H9 (cell line): Measurements from ENCODE around the gene C4orf46. TPM values are rescaled to one million over a fixed set of nuclear protein-coding genes. Genes with fewer than 3 reads are reported as not detected.

Source experiments
- DNase-seq: peaks from one replicate; pipeline ENCODE4 v3.0.0-alpha.2; 2017
- H2AFZ ChIP-seq: one replicate; pipeline ENCODE4 v1.6.1; 2013; ENCODE audit warnings: mild to moderate bottlenecking, low read length, control low read depth, moderate library complexity
- H2AK5ac ChIP-seq: 2 replicates; pipeline ENCODE4 v1.6.1; 2013; ENCODE audit warnings: low read length, control low read depth, mixed read lengths; ENCODE audit not compliant: insufficient read length
- H2BK120ac ChIP-seq: one replicate; pipeline ENCODE4 v1.6.1; 2013; ENCODE audit warnings: low read depth, mild to moderate bottlenecking, low read length, control low read depth, inconsistent platforms; ENCODE audit not compliant: poor library complexity, severe bottlenecking
- H2BK12ac ChIP-seq: 2 replicates; pipeline ENCODE4 v1.6.1; 2013; ENCODE audit warnings: low read length, control low read depth, mixed read lengths, low read depth; ENCODE audit not compliant: insufficient read length
- H2BK15ac ChIP-seq: 2 replicates; pipeline ENCODE4 v1.6.1; 2013; ENCODE audit warnings: low read depth, low read length, control low read depth
- H2BK20ac ChIP-seq: one replicate; pipeline ENCODE4 v1.6.1; 2013; ENCODE audit warnings: low read depth, mild to moderate bottlenecking, low read length, control low read depth, inconsistent platforms; ENCODE audit not compliant: poor library complexity, severe bottlenecking
- H2BK5ac ChIP-seq: 2 replicates; pipeline ENCODE4 v1.6.1; 2013; ENCODE audit warnings: low read length, control low read depth, mixed read lengths; ENCODE audit not compliant: insufficient read length
- H3K14ac ChIP-seq: 2 replicates; pipeline ENCODE4 v1.6.1; 2013; ENCODE audit warnings: low read length, control low read depth; ENCODE audit not compliant: insufficient read depth
- H3K18ac ChIP-seq: 2 replicates; pipeline ENCODE4 v1.6.1; 2013; ENCODE audit warnings: low read depth, mild to moderate bottlenecking, mixed read lengths, low read length, control low read depth; ENCODE audit not compliant: insufficient read length
- H3K23ac ChIP-seq: 2 replicates; pipeline ENCODE4 v1.6.1; 2013; ENCODE audit warnings: low read length, control low read depth, mixed read lengths, low read depth; ENCODE audit not compliant: insufficient read length
- H3K23me2 ChIP-seq: 2 replicates; pipeline ENCODE4 v1.6.1; 2013; ENCODE audit warnings: low read depth, mild to moderate bottlenecking, mixed read lengths, low read length, control low read depth; ENCODE audit not compliant: insufficient read length, poor library complexity, severe bottlenecking
- H3K27ac ChIP-seq: 2 replicates; pipeline ENCODE4 v1.5.1; 2013; ENCODE audit warnings: low read length, control low read depth, mixed read lengths, low read depth; ENCODE audit not compliant: insufficient read length
- H3K27me3 ChIP-seq: 2 replicates; pipeline ENCODE4 v1.6.1; 2013; ENCODE audit warnings: low read length, control low read depth, inconsistent platforms; ENCODE audit not compliant: insufficient read depth
- H3K4ac ChIP-seq: 2 replicates; pipeline ENCODE4 v1.6.1; 2013; ENCODE audit warnings: low read depth, mild to moderate bottlenecking, control low read depth, inconsistent platforms, low read length, moderate library complexity
- H3K4me1 ChIP-seq: 2 replicates; pipeline ENCODE4 v1.6.1; 2013; ENCODE audit warnings: low read length, control low read depth, inconsistent platforms; ENCODE audit not compliant: insufficient read depth
- H3K4me2 ChIP-seq: 2 replicates; pipeline ENCODE4 v1.6.1; 2013; ENCODE audit warnings: low read length, control low read depth, mixed read lengths; ENCODE audit not compliant: insufficient read length, insufficient read depth
- H3K56ac ChIP-seq: 2 replicates; pipeline ENCODE4 v1.6.1; 2013; ENCODE audit warnings: low read depth, mild to moderate bottlenecking, mixed read lengths, low read length, control low read depth; ENCODE audit not compliant: insufficient read length
- H3K79me1 ChIP-seq: 2 replicates; pipeline ENCODE4 v1.6.1; 2013; ENCODE audit warnings: low read depth, mild to moderate bottlenecking, moderate library complexity, low read length, control low read depth, inconsistent platforms; ENCODE audit not compliant: insufficient read depth, poor library complexity, severe bottlenecking
- H3K79me2 ChIP-seq: 2 replicates; pipeline ENCODE4 v1.6.1; 2013; ENCODE audit warnings: low read length, control low read depth, inconsistent platforms; ENCODE audit not compliant: insufficient read depth
- H3K9ac ChIP-seq: 2 replicates; pipeline ENCODE4 v1.6.1; 2013; ENCODE audit warnings: low read length, control low read depth, mixed read lengths; ENCODE audit not compliant: insufficient read length; ENCODE audit errors: extremely low read depth
- H3K9me3 ChIP-seq: one replicate; pipeline ENCODE4 v1.6.1; 2013; ENCODE audit warnings: low read depth, low read length, inconsistent platforms; ENCODE audit not compliant: control insufficient read depth
- H3T11ph ChIP-seq: one replicate; pipeline ENCODE4 v1.6.1; 2013; ENCODE audit warnings: mild to moderate bottlenecking, low read length, control low read depth, inconsistent platforms
- H4K20me1 ChIP-seq: one replicate; pipeline ENCODE4 v1.6.1; 2013; ENCODE audit not compliant: control insufficient read depth, insufficient read length, insufficient read depth
- H4K5ac ChIP-seq: 2 replicates; pipeline ENCODE4 v1.6.1; 2013; ENCODE audit warnings: low read depth, mild to moderate bottlenecking, mixed read lengths, low read length, control low read depth; ENCODE audit not compliant: insufficient read length
- H4K8ac ChIP-seq: replicated peaks from 2 replicates; pipeline ENCODE4 v1.6.1; 2013; ENCODE audit warnings: low read length, control low read depth, mixed read lengths, low read depth; ENCODE audit not compliant: insufficient read length
- H4K91ac ChIP-seq: 2 replicates; pipeline ENCODE4 v1.6.1; 2013; ENCODE audit warnings: low read depth, mild to moderate bottlenecking, moderate library complexity, mixed read lengths, low read length, control low read depth; ENCODE audit not compliant: insufficient read length
- H3K27ac Mint-ChIP-seq, 3 experiments: 2 replicates in 2 of 3; 3 replicates in 1 of 3; pipeline ENCODE4 v1.8.0; 2020 to 2021; ENCODE audit warnings: mixed read lengths in 3 of 3, mild to moderate bottlenecking in 1 of 3, moderate library complexity in 1 of 3
- H3K27me3 Mint-ChIP-seq: 2 replicates; pipeline ENCODE4 v1.8.0; 2021; ENCODE audit warnings: low read depth, mild to moderate bottlenecking, moderate library complexity, mixed read lengths
- H3K36me3 Mint-ChIP-seq, 3 experiments: 2 replicates in 2 of 3; 3 replicates in 1 of 3; pipeline ENCODE4 v1.8.0; 2020 to 2021; ENCODE audit warnings: low read depth in 3 of 3, mixed read lengths in 3 of 3; ENCODE audit not compliant: insufficient read depth in 1 of 3
- H3K4me1 Mint-ChIP-seq, 2 experiments: 2 replicates each; pipeline ENCODE4 v1.8.0; 2020; ENCODE audit warnings: mixed read lengths in 2 of 2
- H3K4me3 Mint-ChIP-seq, 2 experiments: 2 replicates in 1 of 2; 3 replicates in 1 of 2; pipeline ENCODE4 v1.8.0; 2020 to 2021; ENCODE audit warnings: mild to moderate bottlenecking in 2 of 2, mixed read lengths in 2 of 2, moderate library complexity in 1 of 2
- H3K9me3 Mint-ChIP-seq, 2 experiments: 2 replicates in 1 of 2; 3 replicates in 1 of 2; pipeline ENCODE4 v1.8.0; 2020; ENCODE audit warnings: mild to moderate bottlenecking in 2 of 2, mixed read lengths in 2 of 2, moderate library complexity in 1 of 2
- WGBS: extraction: QIAGEN DNeasy Blood & Tissue Kit; methylation state at CpG from one replicate; pipeline ENCODE4 v1.1.7; 2013; ENCODE audit warnings: missing lambda C conversion rate, low lambda C conversion rate, mixed read lengths; ENCODE audit not compliant: insufficient read length; ENCODE audit errors: extremely low coverage; 5-methylcytosine and 5-hydroxymethylcytosine counted together
- total RNA-seq: library from RNA; stranded (reverse); gene quantifications from 2 replicates; pipeline ENCODE4 v1.2.1, GENCODE V29; 2021
- TF ChIP-seq, protein P1 (sequence below): fragments of 200-600 bp; sonication (generic); conservative IDR thresholded peaks from 3 replicates; pipeline ENCODE4 v1.8.0; 2021; ENCODE audit warnings: antibody characterized with exemption, mild to moderate bottlenecking

C4orf46 gene
- total RNA-seq, 1 experiment from 2014 or later, result 19.6 TPM

GRCh38 chr4:158644760-158645159 is 26.9 kb downstream of the C4orf46 start:
- no CpG with 5 or more reads among the region's 3 CpGs for WGBS
- Histone ChIP-seq H3K4me2 (no peak overlapping the region), H3K27ac (no peak overlapping the region), H3K23me2 (no peaks in the 10 kb centered on the region), H2AFZ (no peak overlapping the region), H4K91ac (no peak overlapping the region), H3K4me1 (no peaks in the 10 kb centered on the region), H3K79me2 (no peaks in the 10 kb centered on the region), H3T11ph (no peak overlapping the region), H3K23ac (no peak overlapping the region), H2BK5ac (no peak overlapping the region), H2AK5ac (no peak overlapping the region), H3K14ac (no peak overlapping the region), H2BK120ac (no peak overlapping the region), H3K18ac (no peak overlapping the region), H3K56ac (no peak overlapping the region), H4K5ac (no peak overlapping the region), H3K9me3 (no peaks in the 10 kb centered on the region), H3K9ac (no peak overlapping the region), H2BK20ac (no peak overlapping the region), H4K20me1 (no peaks in the 10 kb centered on the region), H4K8ac (no peak overlapping the region), H2BK15ac (no peak overlapping the region), H3K4ac (no peak overlapping the region), H3K79me1 (no peaks in the 10 kb centered on the region), H2BK12ac (no peak overlapping the region), H3K27me3 (no peaks in the 10 kb centered on the region)
- TF ChIP-seq, protein P1, sequence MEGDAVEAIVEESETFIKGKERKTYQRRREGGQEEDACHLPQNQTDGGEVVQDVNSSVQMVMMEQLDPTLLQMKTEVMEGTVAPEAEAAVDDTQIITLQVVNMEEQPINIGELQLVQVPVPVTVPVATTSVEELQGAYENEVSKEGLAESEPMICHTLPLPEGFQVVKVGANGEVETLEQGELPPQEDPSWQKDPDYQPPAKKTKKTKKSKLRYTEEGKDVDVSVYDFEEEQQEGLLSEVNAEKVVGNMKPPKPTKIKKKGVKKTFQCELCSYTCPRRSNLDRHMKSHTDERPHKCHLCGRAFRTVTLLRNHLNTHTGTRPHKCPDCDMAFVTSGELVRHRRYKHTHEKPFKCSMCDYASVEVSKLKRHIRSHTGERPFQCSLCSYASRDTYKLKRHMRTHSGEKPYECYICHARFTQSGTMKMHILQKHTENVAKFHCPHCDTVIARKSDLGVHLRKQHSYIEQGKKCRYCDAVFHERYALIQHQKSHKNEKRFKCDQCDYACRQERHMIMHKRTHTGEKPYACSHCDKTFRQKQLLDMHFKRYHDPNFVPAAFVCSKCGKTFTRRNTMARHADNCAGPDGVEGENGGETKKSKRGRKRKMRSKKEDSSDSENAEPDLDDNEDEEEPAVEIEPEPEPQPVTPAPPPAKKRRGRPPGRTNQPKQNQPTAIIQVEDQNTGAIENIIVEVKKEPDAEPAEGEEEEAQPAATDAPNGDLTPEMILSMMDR, result no peak
- H3K4me3 Mint-ChIP-seq, result no peak overlapping the region
- H3K4me1 Mint-ChIP-seq, result peaks cover 3 to 5% of the 10 kb centered on the region in 2 experiments; a peak in 2 of 4 replicates
- no peak for DNase-seq
- no peak overlapping the region; a peak in 1 of 7 replicates for H3K27ac Mint-ChIP-seq
- peaks cover 0 to 9% (median 0%) of the 10 kb centered on the region in 3 experiments; a peak in 1 of 7 replicates for H3K36me3 Mint-ChIP-seq
- peaks cover 3% of the 10 kb centered on the region in 2 experiments; a peak in 3 of 5 replicates for H3K9me3 Mint-ChIP-seq
- no peaks in the 10 kb centered on the region for H3K27me3 Mint-ChIP-seq
